ENCODE results near the gene LYPLAL1. TPM values are rescaled to one million over a fixed set of nuclear protein-coding genes. Genes with fewer than 3 reads are reported as not detected.

Gene LYPLAL1
- total RNA-seq, 1 donor = 25.9 TPM

GRCh38 chr1:219132939-219133338 is 40.7 kb upstream of the LYPLAL1 start:
- no peak for DNase-seq (ENCODE audit: low read depth)
- H3K4me3 ChIP-seq (ENCODE audit: low read depth, low read length) = no peak overlapping the region
- TF ChIP-seq, protein P1, sequence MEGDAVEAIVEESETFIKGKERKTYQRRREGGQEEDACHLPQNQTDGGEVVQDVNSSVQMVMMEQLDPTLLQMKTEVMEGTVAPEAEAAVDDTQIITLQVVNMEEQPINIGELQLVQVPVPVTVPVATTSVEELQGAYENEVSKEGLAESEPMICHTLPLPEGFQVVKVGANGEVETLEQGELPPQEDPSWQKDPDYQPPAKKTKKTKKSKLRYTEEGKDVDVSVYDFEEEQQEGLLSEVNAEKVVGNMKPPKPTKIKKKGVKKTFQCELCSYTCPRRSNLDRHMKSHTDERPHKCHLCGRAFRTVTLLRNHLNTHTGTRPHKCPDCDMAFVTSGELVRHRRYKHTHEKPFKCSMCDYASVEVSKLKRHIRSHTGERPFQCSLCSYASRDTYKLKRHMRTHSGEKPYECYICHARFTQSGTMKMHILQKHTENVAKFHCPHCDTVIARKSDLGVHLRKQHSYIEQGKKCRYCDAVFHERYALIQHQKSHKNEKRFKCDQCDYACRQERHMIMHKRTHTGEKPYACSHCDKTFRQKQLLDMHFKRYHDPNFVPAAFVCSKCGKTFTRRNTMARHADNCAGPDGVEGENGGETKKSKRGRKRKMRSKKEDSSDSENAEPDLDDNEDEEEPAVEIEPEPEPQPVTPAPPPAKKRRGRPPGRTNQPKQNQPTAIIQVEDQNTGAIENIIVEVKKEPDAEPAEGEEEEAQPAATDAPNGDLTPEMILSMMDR (IDR thresholded peaks at IDR 0.05; ENCODE audit: insufficient read depth, low read depth, low read length) = no peak

DNA sequence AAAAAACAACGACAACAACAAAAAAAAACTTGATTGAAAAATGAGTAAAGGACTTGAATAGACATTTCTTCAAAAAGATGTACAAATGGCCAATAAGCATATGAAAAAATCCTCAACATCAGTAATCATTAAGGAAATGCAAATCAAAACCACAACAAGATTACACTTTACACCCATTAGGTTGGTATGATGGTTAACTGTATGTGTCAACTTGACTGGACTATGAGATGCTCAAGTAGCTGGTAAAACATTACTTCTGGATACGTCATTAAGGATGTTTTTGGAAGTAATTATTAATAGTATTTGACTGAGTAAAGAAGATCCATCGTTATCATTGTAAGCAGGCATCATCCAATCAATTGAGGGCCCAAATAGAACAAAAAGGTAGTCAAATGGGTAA is 34.9 kb upstream of the LYPLAL1 start:
- TF ChIP-seq, protein P1 (IDR thresholded peaks at IDR 0.05; ENCODE audit: insufficient read depth, low read depth, low read length) = no peak
- H3K4me3 ChIP-seq (ENCODE audit: low read depth, low read length) = no peak overlapping the region
- no peak for DNase-seq (ENCODE audit: low read depth)

- TF ChIP-seq, protein P1 (IDR thresholded peaks at IDR 0.05; ENCODE audit: insufficient read depth, low read depth, low read length) = no peak
- DNase-seq (ENCODE audit: low read depth) = no peak
These were observed 33.3 kb upstream of the LYPLAL1 start for GRCh38 chr1:219140303-219140877.

GRCh38 chr1:219143735-219144134 is 29.9 kb upstream of the LYPLAL1 start:
- DNase-seq (ENCODE audit: low read depth) = no peak
- TF ChIP-seq, protein P1 (IDR thresholded peaks at IDR 0.05; ENCODE audit: insufficient read depth, low read depth, low read length) = no peak
- no peak overlapping the region for H3K4me3 ChIP-seq (ENCODE audit: low read depth, low read length)

More at GRCh38 chr1:219140303-219140877, 33.3 kb upstream of the LYPLAL1 start:
- H3K4me3 ChIP-seq (ENCODE audit: low read depth, low read length) = no peak overlapping the region

DNA sequence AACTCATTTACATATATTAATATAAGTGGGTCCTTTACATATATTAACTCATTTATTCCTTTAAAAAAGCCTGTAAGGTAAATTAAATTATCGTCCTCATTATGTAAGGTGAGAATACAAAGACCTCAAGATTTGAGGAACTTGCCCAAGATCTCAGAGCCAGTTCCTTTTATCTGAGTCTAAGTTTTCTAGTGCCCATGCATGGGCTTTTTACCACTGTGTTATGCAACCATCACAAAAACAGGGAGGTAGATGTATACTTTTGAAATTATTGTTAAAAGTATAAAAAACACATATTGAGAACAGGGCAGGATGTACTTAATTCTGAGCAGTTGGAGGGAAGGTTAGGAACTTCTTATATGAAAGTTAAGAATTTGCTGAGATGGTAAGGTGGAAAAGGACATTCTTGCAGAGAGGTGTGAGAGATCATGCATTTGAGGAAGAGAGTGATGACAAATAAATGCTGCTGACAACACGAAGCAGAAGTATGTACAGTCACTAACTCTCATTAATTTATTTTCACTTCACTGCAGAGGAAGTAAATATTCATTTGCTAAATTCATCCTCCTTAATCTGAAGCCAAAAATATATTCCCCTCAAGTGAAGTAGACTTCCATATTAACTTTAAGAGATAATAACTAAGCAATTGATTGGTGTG is 28.9 kb upstream of the LYPLAL1 start:
- TF ChIP-seq, protein P1 (IDR thresholded peaks at IDR 0.05; ENCODE audit: insufficient read depth, low read depth, low read length) = no peak
- no peak for DNase-seq (ENCODE audit: low read depth)
- H3K4me3 ChIP-seq (ENCODE audit: low read depth, low read length) = no peak overlapping the region

DNA sequence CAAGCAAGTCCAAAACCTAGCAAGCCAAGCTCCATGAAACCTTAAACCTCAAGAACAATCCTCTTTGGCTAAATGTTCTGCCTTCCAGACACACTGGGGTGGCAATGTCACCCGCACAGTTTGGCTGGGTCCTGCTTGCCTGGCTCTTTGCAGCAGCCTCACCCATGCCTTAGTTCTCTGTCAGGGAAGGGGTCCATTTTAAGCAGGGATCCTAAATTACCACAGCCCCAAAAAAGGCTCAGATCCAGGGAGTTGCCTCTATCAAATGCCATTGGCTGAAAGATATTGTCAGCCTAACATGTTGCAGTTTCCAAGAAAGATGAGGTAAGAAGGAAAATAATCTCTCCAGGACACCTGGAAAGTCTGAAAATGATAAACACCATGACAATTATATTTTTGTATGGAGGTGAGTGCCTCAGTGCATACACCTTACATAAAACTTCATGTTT is 26.1 kb upstream of the LYPLAL1 start:
- H3K4me3 ChIP-seq (ENCODE audit: low read depth, low read length) = no peak overlapping the region
- no peak for DNase-seq (ENCODE audit: low read depth)
- TF ChIP-seq, protein P1 (IDR thresholded peaks at IDR 0.05; ENCODE audit: insufficient read depth, low read depth, low read length) = no peak

Data from fibroblast of villous mesenchyme (primary cell).